A673 (cell line): ENCODE data around the gene IL23A.

Experiments used
- CTCF ChIP-seq: fragments of 300-800, 200-600 bp; sonication (generic); conservative IDR thresholded peaks from 2 replicates; pipeline ENCODE4 v1.5.1; 2017; ENCODE audit warnings: low read depth, mild to moderate bottlenecking, antibody characterized with exemption, low read length, moderate library complexity, mixed read lengths
- EZH2 ChIP-seq: fragments of 200-600 bp; sonication (generic); IDR thresholded peaks from 2 replicates; pipeline ENCODE4 v1.6.1; 2017; ENCODE audit warnings: borderline replicate concordance, low read depth, mild to moderate bottlenecking, mixed read lengths, antibody characterized with exemption, low read length; ENCODE audit not compliant: poor library complexity, severe bottlenecking

GRCh38 chr12:56348776-56349175, 10.1 kb downstream of the IL23A start:
- no peak for TF ChIP-seq EZH2
- TF ChIP-seq CTCF: no peak
